Nephron progenitor cell (in vitro differentiated cells): ENCODE measurements around the gene TXNDC16.

ENCODE experiments used
- DNase-seq: peaks from one replicate; pipeline ENCODE4 v3.0.0; 2021
- H3K27ac Mint-ChIP-seq: 2 replicates; pipeline ENCODE4 v1.8.0; 2021; ENCODE audit warnings: mild to moderate bottlenecking, moderate library complexity, mixed read lengths
- H3K27me3 Mint-ChIP-seq: 2 replicates; pipeline ENCODE4 v1.8.0; 2021; ENCODE audit warnings: mild to moderate bottlenecking, low read depth, mixed read lengths; ENCODE audit not compliant: poor library complexity
- H3K36me3 Mint-ChIP-seq: 2 replicates; pipeline ENCODE4 v1.8.0; 2021; ENCODE audit warnings: low read depth, mixed read lengths
- H3K4me1 Mint-ChIP-seq: 2 replicates; pipeline ENCODE4 v1.8.0; 2021; ENCODE audit warnings: mixed read lengths
- H3K4me3 Mint-ChIP-seq: 2 replicates; pipeline ENCODE4 v1.8.0; 2021; ENCODE audit warnings: mild to moderate bottlenecking, moderate library complexity, mixed read lengths
- H3K9me3 Mint-ChIP-seq: 2 replicates; pipeline ENCODE4 v1.8.0; 2021; ENCODE audit warnings: mild to moderate bottlenecking, moderate library complexity, mixed read lengths
- CTCF ChIP-seq: fragments of 200-600 bp; sonication (generic); IDR thresholded peaks from 2 replicates; pipeline ENCODE4 v1.5.0; 2021; ENCODE audit warnings: antibody characterized with exemption

Gene TXNDC16

DNA sequence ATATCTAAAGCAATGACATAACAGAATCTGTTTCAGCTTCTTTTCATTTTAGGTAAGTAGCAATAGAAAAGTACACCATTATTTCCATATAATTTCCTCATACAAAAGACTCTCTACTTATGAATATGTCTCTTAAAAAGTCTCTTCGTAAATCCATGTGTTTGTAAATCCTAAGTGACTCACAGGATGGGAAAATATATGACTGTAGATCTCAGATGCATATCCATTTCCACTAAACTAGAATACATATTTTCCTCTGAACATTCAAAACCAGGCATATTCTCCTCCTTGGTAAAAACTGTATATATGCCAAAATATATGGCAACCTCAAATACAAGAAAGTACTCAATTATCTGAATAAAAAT lies 93.6 kb downstream of the TXNDC16 start:
- H3K36me3 Mint-ChIP-seq, result peaks cover 38% of the 10 kb centered on the region
- H3K27me3 Mint-ChIP-seq, result no peaks in the 10 kb centered on the region
- peaks cover 30% of the 10 kb centered on the region for H3K9me3 Mint-ChIP-seq
- no peak overlapping the region for H3K27ac Mint-ChIP-seq
- DNase-seq, result no peak
- H3K4me3 Mint-ChIP-seq, result no peak overlapping the region
- no peak for TF ChIP-seq CTCF
- no peaks in the 10 kb centered on the region for H3K4me1 Mint-ChIP-seq

- H3K4me1 Mint-ChIP-seq, result no peaks in the 10 kb centered on the region
- peaks cover 20% of the 10 kb centered on the region for H3K9me3 Mint-ChIP-seq
- TF ChIP-seq CTCF, result no peak
- peaks cover 38% of the 10 kb centered on the region for H3K36me3 Mint-ChIP-seq
- H3K27me3 Mint-ChIP-seq, result no peaks in the 10 kb centered on the region
- DNase-seq, result no peak
- H3K4me3 Mint-ChIP-seq, result no peak overlapping the region
- H3K27ac Mint-ChIP-seq, result no peak overlapping the region
Observed at GRCh38 chr14:52457411-52457810, 94.9 kb downstream of the TXNDC16 start.

GRCh38 chr14:52455291-52456088 lies 96.8 kb downstream of the TXNDC16 start:
- H3K4me1 Mint-ChIP-seq, result no peaks in the 10 kb centered on the region
- TF ChIP-seq CTCF, result no peak
- peak overlapping the region; percentile 60 for H3K27ac Mint-ChIP-seq
- H3K4me3 Mint-ChIP-seq, result no peak overlapping the region
- peaks cover 9% of the 10 kb centered on the region for H3K9me3 Mint-ChIP-seq
- H3K27me3 Mint-ChIP-seq, result no peaks in the 10 kb centered on the region
- H3K36me3 Mint-ChIP-seq, result peaks cover 44% of the 10 kb centered on the region
- DNase-seq, result no peak

GRCh38 chr14:52447236-52447635 lies 105.1 kb downstream of the TXNDC16 start:
- H3K27me3 Mint-ChIP-seq, result no peaks in the 10 kb centered on the region
- no peaks in the 10 kb centered on the region for H3K4me1 Mint-ChIP-seq

DNA sequence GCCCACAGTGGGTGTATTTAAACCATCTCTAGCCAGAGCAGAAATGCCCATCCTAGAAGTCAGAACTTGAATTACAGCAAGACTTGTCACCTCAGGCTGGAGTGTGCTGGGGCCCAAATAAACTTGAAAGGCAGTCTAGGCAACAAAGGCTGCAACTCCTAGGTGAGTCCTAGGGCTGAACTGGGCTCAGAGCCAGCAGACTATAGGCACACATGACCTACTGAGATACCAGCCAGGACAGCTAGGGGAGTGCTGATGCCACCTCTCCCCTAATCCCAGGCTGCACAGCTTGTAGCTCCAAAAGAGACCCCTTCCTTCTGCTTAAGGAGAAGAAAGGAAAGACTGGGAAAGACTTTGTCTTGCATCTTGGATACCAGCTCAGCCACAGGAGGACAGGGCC lies 106.0 kb downstream of the TXNDC16 start:
- no peak for DNase-seq
- H3K9me3 Mint-ChIP-seq, result peaks cover 17% of the 10 kb centered on the region
- H3K27ac Mint-ChIP-seq, result no peak overlapping the region
- no peak for TF ChIP-seq CTCF
- no peak overlapping the region for H3K4me3 Mint-ChIP-seq
- no peaks in the 10 kb centered on the region for H3K27me3 Mint-ChIP-seq
- no peaks in the 10 kb centered on the region for H3K4me1 Mint-ChIP-seq
- peaks cover 48% of the 10 kb centered on the region for H3K36me3 Mint-ChIP-seq

More at GRCh38 chr14:52447236-52447635, 105.1 kb downstream of the TXNDC16 start:
- Mint-ChIP-seq H3K9me3 (peaks cover 17% of the 10 kb centered on the region), H3K36me3 (peaks cover 57% of the 10 kb centered on the region), H3K27ac (no peak overlapping the region), H3K4me3 (no peak overlapping the region)
- no peak for TF ChIP-seq CTCF
- no peak for DNase-seq

DNA sequence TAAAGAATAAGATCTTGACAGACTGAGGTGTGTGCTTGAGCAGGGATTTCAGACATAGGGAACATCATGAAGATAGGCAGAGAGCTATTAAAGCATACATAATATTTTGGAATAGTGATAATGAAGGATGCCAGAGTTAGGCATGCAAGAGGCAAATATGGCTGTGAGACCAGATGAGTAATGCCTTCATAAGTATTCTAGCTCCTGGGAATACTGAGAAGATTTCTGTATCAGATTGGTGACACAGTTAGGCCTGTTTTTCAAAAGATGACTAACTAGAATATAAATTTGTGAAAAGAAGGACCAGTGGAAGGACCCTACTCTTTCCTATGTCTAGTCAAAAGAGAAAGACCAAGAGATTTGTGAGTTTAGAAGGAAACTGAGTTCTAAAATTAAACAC lies 108.8 kb downstream of the TXNDC16 start:
- TF ChIP-seq CTCF, result no peak
- no peaks in the 10 kb centered on the region for H3K4me1 Mint-ChIP-seq
- H3K27me3 Mint-ChIP-seq, result no peaks in the 10 kb centered on the region
- H3K4me3 Mint-ChIP-seq, result no peak overlapping the region
- peaks cover 11% of the 10 kb centered on the region for H3K9me3 Mint-ChIP-seq
- no peak overlapping the region for H3K27ac Mint-ChIP-seq
- peaks cover 21% of the 10 kb centered on the region for H3K36me3 Mint-ChIP-seq
- DNase-seq, result no peak
